Neural cell (in vitro differentiated cells): ENCODE measurements around the gene KCTD17.

Source experiments
- CTCF ChIP-seq: fragments of 450-650 bp; IDR thresholded peaks from 2 replicates; pipeline ENCODE4 v1.5.1; 2014; ENCODE audit warnings: antibody characterized with exemption, mild to moderate bottlenecking, moderate library complexity; ENCODE audit not compliant: poor library complexity, severe bottlenecking
- EZH2 ChIP-seq: fragments of 200-600, 300-800 bp; shearing (Covaris generic), sonication (generic); IDR thresholded peaks from 2 replicates; pipeline ENCODE4 v1.6.1; 2014; ENCODE audit warnings: antibody characterized with exemption, low read length, borderline replicate concordance, mild to moderate bottlenecking; ENCODE audit not compliant: insufficient read depth, poor library complexity, severe bottlenecking
- MXI1 ChIP-seq: fragments of 450-650 bp; conservative IDR thresholded peaks from 2 replicates; pipeline ENCODE4 v1.6.1; 2014; ENCODE audit warnings: antibody characterized with exemption, mild to moderate bottlenecking; ENCODE audit not compliant: poor library complexity, severe bottlenecking
- POLR2AphosphoS5 ChIP-seq: IDR thresholded peaks from 2 replicates; pipeline ENCODE4 v1.6.1; 2012
- RAD21 ChIP-seq: fragments of 450-650 bp; conservative IDR thresholded peaks from 2 replicates; pipeline ENCODE4 v1.6.1; 2014; ENCODE audit warnings: antibody characterized with exemption, mild to moderate bottlenecking, moderate library complexity
- SMC3 ChIP-seq: fragments of 450-650 bp; conservative IDR thresholded peaks from 2 replicates; pipeline ENCODE4 v1.6.1; 2014; ENCODE audit warnings: antibody characterized with exemption, mild to moderate bottlenecking, moderate library complexity; ENCODE audit not compliant: poor library complexity

DNA sequence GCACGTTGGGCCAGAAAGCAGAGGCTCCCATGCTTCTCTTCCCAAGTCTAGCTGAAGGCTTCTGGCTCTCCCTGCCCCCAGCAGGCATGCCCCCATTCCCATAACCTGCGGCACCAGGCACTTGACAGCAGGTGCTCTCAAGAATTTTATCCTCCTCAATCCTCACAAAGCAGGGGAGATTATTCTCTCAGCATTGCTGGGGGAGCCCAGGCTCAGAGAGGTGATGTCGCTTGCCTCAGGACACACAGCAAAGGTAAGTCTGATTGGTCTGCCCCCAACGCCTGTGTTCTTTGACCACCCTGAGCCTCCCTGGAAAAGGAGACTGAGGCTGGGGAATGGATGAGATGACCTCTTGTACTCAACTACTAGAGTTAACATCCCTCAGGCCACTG lies 37.1 kb upstream of the KCTD17 start:
- TF ChIP-seq CTCF (no peak), MXI1 (no peak), EZH2 (no peak), POLR2AphosphoS5 (no peak), RAD21 (no peak), SMC3 (no peak)
